Naive thymus-derived CD8-positive, alpha-beta T cell (primary cell): ENCODE data around the gene OR2T29. TPM values are rescaled to one million over a fixed set of nuclear protein-coding genes. Genes with fewer than 3 reads are reported as not detected.
"Not testable (repeated sequence)": the region's sequence is repeated elsewhere in the genome, so short reads cannot be mapped to it uniquely, and the experiment has no call there.

Experiments used
- ATAC-seq, 2 donors: fragments of 150-1000 bp; cut with Tn5 transposase in 1 of 2; sonication (Bioruptor Pico), chemical (Tn5 transposase) in 1 of 2; 1 replicate in 1 of 2; 2 replicates in 1 of 2; pipeline ENCODE4 v1.10.0; 2021; ENCODE audit warnings: mild to moderate bottlenecking in 2 of 2, moderate library complexity in 2 of 2
- POLR2A ChIA-PET: fragments of 350-600 bp; sonication (Branson Sonifier 250); formaldehyde crosslinking; loops from one replicate; lab custom pipeline; 2021; ENCODE audit warnings: antibody characterized with exemption; lab: Charles Lee
- DNase-seq, 10 donors: peaks; one replicate each; pipeline versions ENCODE4 v3.0.0 to v3.0.0-alpha.2; 2020 to 2022
- H3K27ac Mint-ChIP-seq, 10 donors: one replicate each; pipeline ENCODE4 v1.8.0; 2020 to 2022; ENCODE audit warnings: mild to moderate bottlenecking in 10 of 10, mixed read lengths in 10 of 10, moderate library complexity in 4 of 10, inconsistent platforms in 1 of 10
- H3K27me3 Mint-ChIP-seq, 5 donors: one replicate each; pipeline ENCODE4 v1.8.0; 2021 to 2022; ENCODE audit warnings: mixed read lengths in 5 of 5
- H3K36me3 Mint-ChIP-seq, 3 donors: one replicate each; pipeline ENCODE4 v1.8.0; 2020 to 2022; ENCODE audit warnings: mixed read lengths in 3 of 3, mild to moderate bottlenecking in 2 of 3, inconsistent platforms in 1 of 3
- H3K4me1 Mint-ChIP-seq, 4 donors: one replicate each; pipeline ENCODE4 v1.8.0; 2021 to 2022; ENCODE audit warnings: mixed read lengths in 4 of 4
- H3K4me3 Mint-ChIP-seq, 10 donors: one replicate each; pipeline ENCODE4 v1.8.0; 2020 to 2022; ENCODE audit warnings: mild to moderate bottlenecking in 10 of 10, mixed read lengths in 10 of 10, moderate library complexity in 6 of 10, inconsistent platforms in 1 of 10
- H3K9me3 Mint-ChIP-seq, 9 donors: one replicate each; pipeline ENCODE4 v1.8.0; 2020 to 2022; ENCODE audit warnings: mixed read lengths in 9 of 9, mild to moderate bottlenecking in 3 of 9, inconsistent platforms in 1 of 9, moderate library complexity in 1 of 9
- polyA plus RNA-seq, 3 donors: library from polyadenylated mRNA; unstranded; fragments of 300-500 nt; fragmentation: Illumina TruSeq; gene quantifications; one replicate each; pipeline ENCODE4 v1.2.3, GENCODE V29; 2021
- total RNA-seq, 8 experiments: library from RNA in 2 of 8; stranded (reverse) in 2 of 8; gene quantifications; one replicate each; pipeline ENCODE4 v1.2.3 and lab custom pipeline; 2021 to 2026

The OR2T29 gene
- total RNA-seq (not detected), polyA plus RNA-seq (not detected), total RNA-seq (lab: John Stamatoyannopoulos, UW) (0 reads per million in 6 experiments)

- ATAC-seq, H3K27me3 Mint-ChIP-seq, POLR2A ChIA-PET, H3K27ac Mint-ChIP-seq, H3K4me3 Mint-ChIP-seq, DNase-seq, H3K9me3 Mint-ChIP-seq, H3K36me3 Mint-ChIP-seq: not testable (repeated sequence)
- H3K4me1 Mint-ChIP-seq, result peaks cover 4 to 15% (median 10%) of the 10 kb centered on the region in 4 donors
These were observed at the start of gene OR2T29 for GRCh38 chr1:248562672-248563071. OR2T29 (minus strand) TSS chr1:248562772; CDS start chr1:248559491, 3,281 bp downstream.

- H3K4me3 Mint-ChIP-seq, result no peak overlapping the region
- no peak overlapping the region for H3K27ac Mint-ChIP-seq
- no peak for ATAC-seq
- DNase-seq, result peak in 1 of 10 donors; percentile 21
- H3K36me3 Mint-ChIP-seq, result no peaks in the 10 kb centered on the region
- no peaks in the 10 kb centered on the region for H3K9me3 Mint-ChIP-seq
- POLR2A ChIA-PET, result no interaction called here
- H3K4me1 Mint-ChIP-seq, result peaks cover 0 to 9% (median 2%) of the 10 kb centered on the region in 4 donors
- H3K27me3 Mint-ChIP-seq, result no peaks in the 10 kb centered on the region
These were observed 49.4 kb upstream of the OR2T29 start for GRCh38 chr1:248611883-248612414.

GRCh38 chr1:248610301-248610700 lies 47.7 kb upstream of the OR2T29 start:
- no peak overlapping the region for H3K27ac Mint-ChIP-seq
- POLR2A ChIA-PET, result no interaction called here
- no peaks in the 10 kb centered on the region for H3K27me3 Mint-ChIP-seq
- ATAC-seq (no peak), DNase-seq (no peak)
- no peaks in the 10 kb centered on the region for H3K9me3 Mint-ChIP-seq
- peaks cover 0 to 12% (median 5%) of the 10 kb centered on the region in 4 donors for H3K4me1 Mint-ChIP-seq
- no peak overlapping the region for H3K4me3 Mint-ChIP-seq
- no peaks in the 10 kb centered on the region for H3K36me3 Mint-ChIP-seq

GRCh38 chr1:248599396-248599795 lies 36.8 kb upstream of the OR2T29 start:
- no peak for DNase-seq
- H3K9me3 Mint-ChIP-seq, result peaks cover 0 to 3% (median 0%) of the 10 kb centered on the region in 9 donors
- no peaks in the 10 kb centered on the region for H3K36me3 Mint-ChIP-seq
- ATAC-seq, result no peak
- no peak overlapping the region for H3K4me3 Mint-ChIP-seq
- no peak overlapping the region for H3K27ac Mint-ChIP-seq
- peaks cover 3 to 8% (median 5%) of the 10 kb centered on the region in 4 donors for H3K4me1 Mint-ChIP-seq
- no peaks in the 10 kb centered on the region for H3K27me3 Mint-ChIP-seq
- POLR2A ChIA-PET, result no interaction called here

- no peaks in the 10 kb centered on the region for H3K9me3 Mint-ChIP-seq
- POLR2A ChIA-PET, result no interaction called here
- DNase-seq (no peak), ATAC-seq (no peak)
- H3K27me3 Mint-ChIP-seq, result peaks cover 0 to 3% (median 0%) of the 10 kb centered on the region in 5 donors
- H3K27ac Mint-ChIP-seq, result peak within 1 kb of the TSS in 1 of 10 donors; percentile 19
- no peaks in the 10 kb centered on the region for H3K36me3 Mint-ChIP-seq
- H3K4me1 Mint-ChIP-seq, result peaks cover 3 to 7% (median 5%) of the 10 kb centered on the region in 4 donors
- H3K4me3 Mint-ChIP-seq, result no peak within 1 kb of the TSS
These were observed 35.0 kb upstream of the OR2T29 start, which contains the start of gene OR2T10 for GRCh38 chr1:248597589-248597988. OR2T10 (minus strand) TSS chr1:248597700; CDS start chr1:248593768, 3,932 bp downstream.

- no peaks in the 10 kb centered on the region for H3K36me3 Mint-ChIP-seq
- no peak for DNase-seq
- peaks cover 1 to 7% (median 3%) of the 10 kb centered on the region in 4 donors for H3K4me1 Mint-ChIP-seq
- POLR2A ChIA-PET, result no interaction called here
- ATAC-seq, result no peak
- H3K27me3 Mint-ChIP-seq, result peaks cover 0 to 6% (median 0%) of the 10 kb centered on the region in 5 donors
- no peaks in the 10 kb centered on the region for H3K9me3 Mint-ChIP-seq
- H3K4me3 Mint-ChIP-seq, result no peak overlapping the region
- peak overlapping the region in 1 of 10 donors; percentile 19 for H3K27ac Mint-ChIP-seq
These were observed 34.0 kb upstream of the OR2T29 start for GRCh38 chr1:248596615-248597014.

GRCh38 chr1:248593226-248593625 lies 30.7 kb upstream of the OR2T29 start:
- peaks cover 0 to 3% (median 0%) of the 10 kb centered on the region in 9 donors for H3K9me3 Mint-ChIP-seq
- H3K4me3 Mint-ChIP-seq, result no peak overlapping the region
- peaks cover 1 to 7% (median 3%) of the 10 kb centered on the region in 4 donors for H3K4me1 Mint-ChIP-seq
- DNase-seq (no peak), ATAC-seq (no peak)
- POLR2A ChIA-PET, result no interaction called here
- H3K36me3 Mint-ChIP-seq, result no peaks in the 10 kb centered on the region
- peaks cover 0 to 6% (median 0%) of the 10 kb centered on the region in 5 donors for H3K27me3 Mint-ChIP-seq
- no peak overlapping the region for H3K27ac Mint-ChIP-seq

GRCh38 chr1:248592655-248593054 lies 30.1 kb upstream of the OR2T29 start:
- H3K27ac Mint-ChIP-seq, result peak overlapping the region in 1 of 10 donors; percentile 1
- H3K27me3 Mint-ChIP-seq, result peaks cover 0 to 6% (median 0%) of the 10 kb centered on the region in 5 donors
- peaks cover 1 to 7% (median 3%) of the 10 kb centered on the region in 4 donors for H3K4me1 Mint-ChIP-seq
- no peak for DNase-seq
- no peaks in the 10 kb centered on the region for H3K36me3 Mint-ChIP-seq
- no peak for ATAC-seq
- H3K9me3 Mint-ChIP-seq, result peaks cover 0 to 3% (median 0%) of the 10 kb centered on the region in 9 donors
- no peak overlapping the region for H3K4me3 Mint-ChIP-seq
- POLR2A ChIA-PET, result no interaction called here

GRCh38 chr1:248590055-248590454 lies 27.5 kb upstream of the OR2T29 start:
- Mint-ChIP-seq H3K36me3 (no peaks in the 10 kb centered on the region), H3K4me1 (peaks cover 0 to 3% (median 0%) of the 10 kb centered on the region in 4 donors), H3K27ac (no peak overlapping the region), H3K9me3 (peaks cover 0 to 3% (median 0%) of the 10 kb centered on the region in 9 donors), H3K4me3 (no peak overlapping the region), H3K27me3 (peaks cover 0 to 6% (median 3%) of the 10 kb centered on the region in 5 donors)
- ATAC-seq (no peak), DNase-seq (no peak)
- POLR2A ChIA-PET, result no interaction called here

- POLR2A ChIA-PET, result no interaction called here
- DNase-seq (no peak), ATAC-seq (no peak)
- no peaks in the 10 kb centered on the region for H3K36me3 Mint-ChIP-seq
- peaks cover 0 to 3% (median 0%) of the 10 kb centered on the region in 9 donors for H3K9me3 Mint-ChIP-seq
- H3K4me1 Mint-ChIP-seq, result peaks cover 0 to 4% (median 0%) of the 10 kb centered on the region in 4 donors
- H3K27ac Mint-ChIP-seq, result no peak overlapping the region
- H3K4me3 Mint-ChIP-seq, result no peak overlapping the region
- peaks cover 0 to 6% (median 3%) of the 10 kb centered on the region in 5 donors for H3K27me3 Mint-ChIP-seq
These were observed 26.8 kb upstream of the OR2T29 start for GRCh38 chr1:248589334-248589733.

GRCh38 chr1:248585266-248585665 lies 22.7 kb upstream of the OR2T29 start:
- H3K27ac Mint-ChIP-seq, result no peak overlapping the region
- DNase-seq, result no peak

GRCh38 chr1:248576260-248576980 lies 13.8 kb upstream of the OR2T29 start:
- ATAC-seq (no peak), DNase-seq (no peak)
- H3K36me3 Mint-ChIP-seq, result peaks cover 0 to 5% (median 0%) of the 10 kb centered on the region in 3 donors
- peaks cover 0 to 3% (median 0%) of the 10 kb centered on the region in 4 donors for H3K4me1 Mint-ChIP-seq
- peaks cover 0 to 2% (median 0%) of the 10 kb centered on the region in 9 donors for H3K9me3 Mint-ChIP-seq
- POLR2A ChIA-PET, result no interaction called here
- H3K27ac Mint-ChIP-seq, result no peak overlapping the region
- H3K4me3 Mint-ChIP-seq, result no peak overlapping the region
- peaks cover 0 to 2% (median 0%) of the 10 kb centered on the region in 5 donors for H3K27me3 Mint-ChIP-seq

More at GRCh38 chr1:248585266-248585665, 22.7 kb upstream of the OR2T29 start:
- POLR2A ChIA-PET, result no interaction called here
- peaks cover 0 to 5% (median 0%) of the 10 kb centered on the region in 4 donors for H3K4me1 Mint-ChIP-seq
- H3K36me3 Mint-ChIP-seq, result no peaks in the 10 kb centered on the region
- no peak for ATAC-seq
- no peak overlapping the region for H3K4me3 Mint-ChIP-seq
- H3K27me3 Mint-ChIP-seq, result peaks cover 0 to 3% (median 2%) of the 10 kb centered on the region in 5 donors
- peaks cover 0 to 3% (median 0%) of the 10 kb centered on the region in 9 donors for H3K9me3 Mint-ChIP-seq

GRCh38 chr1:248574657-248575056 lies 12.1 kb upstream of the OR2T29 start, which contains the start of gene OR2T34:
OR2T34 (minus strand) TSS chr1:248574757; CDS start chr1:248574757, 0 bp downstream.
- H3K9me3 Mint-ChIP-seq, POLR2A ChIA-PET: not testable (repeated sequence)
- peak within 1 kb of the TSS in 5 of 10 donors; percentile 13 to 83 (median 46) for H3K27ac Mint-ChIP-seq

More at GRCh38 chr1:248574657-248575056, 12.1 kb upstream of the OR2T29 start, which contains the start of gene OR2T34:
- not testable (repeated sequence) for H3K4me3 Mint-ChIP-seq, H3K36me3 Mint-ChIP-seq, DNase-seq, H3K27me3 Mint-ChIP-seq, ATAC-seq, H3K4me1 Mint-ChIP-seq
